ENCODE results near the gene HSP90AA1. TPM values are rescaled to one million over a fixed set of nuclear protein-coding genes. Genes with fewer than 3 reads are reported as not detected.
"Not testable (repeated sequence)": the region's sequence is repeated elsewhere in the genome, so short reads cannot be mapped to it uniquely, and the experiment has no call there.

Gene HSP90AA1
- total RNA-seq, 2 experiments from 2014 or later, result 466 to 472 TPM

- Mint-ChIP-seq H3K9me3 (no peaks in the 10 kb centered on the region), H3K4me3 (peak overlapping the region; percentile 85), H3K27me3 (no peaks in the 10 kb centered on the region), H3K36me3 (ENCODE audit: low read depth) (peaks cover 31% of the 10 kb centered on the region), H3K27ac (peak overlapping the region; percentile 77), H3K4me1 (peaks cover 46% of the 10 kb centered on the region)
- ChIA-PET CTCF (interaction anchor here (0.6 to 1.5 kb wide), 10 partner anchors 8 to 1713 kb away, joined by 3 to 4 read pairs (median 3); a partner anchor contains a TSS), POLR2A (interaction anchor here (0.6 to 2.1 kb wide), 9 partner anchors 9 to 381 kb away, joined by 3 to 16 read pairs (median 4); partner anchors contain the start of genes DYNC1H1 and MOK)
- peak; percentile 55 for DNase-seq
Measured at GRCh38 chr14:102088012-102088792, 1.4 kb upstream of the HSP90AA1 start.

GRCh38 chr14:102087762-102088011, 843 bp upstream of the HSP90AA1 start:
- no peaks in the 10 kb centered on the region for H3K9me3 Mint-ChIP-seq
- peaks cover 37% of the 10 kb centered on the region for H3K36me3 Mint-ChIP-seq (ENCODE audit: low read depth)
- H3K27ac Mint-ChIP-seq, result peak overlapping the region; percentile 77
- DNase-seq, result no peak
- H3K4me1 Mint-ChIP-seq, result peaks cover 51% of the 10 kb centered on the region
- peak overlapping the region; percentile 85 for H3K4me3 Mint-ChIP-seq
- CTCF ChIA-PET, result interaction anchor here (0.6 to 1.5 kb wide), 8 partner anchors 8 to 274 kb away, joined by 3 to 4 read pairs (median 3); no protein-coding TSS in a partner anchor
- POLR2A ChIA-PET, result interaction anchor here (0.6 to 2.1 kb wide), 9 partner anchors 9 to 381 kb away, joined by 3 to 16 read pairs (median 4); partner anchors contain the start of genes DYNC1H1 and MOK
- H3K27me3 Mint-ChIP-seq, result no peaks in the 10 kb centered on the region

GRCh38 chr14:102086709-102086971, 204 bp downstream of the HSP90AA1 start:
- Mint-ChIP-seq H3K36me3 (ENCODE audit: low read depth) (peaks cover 47% of the 10 kb centered on the region), H3K4me1 (peaks cover 60% of the 10 kb centered on the region), H3K4me3 (peak overlapping the region; percentile 78), H3K27me3 (no peaks in the 10 kb centered on the region), H3K27ac (peak overlapping the region; percentile 91), H3K9me3 (no peaks in the 10 kb centered on the region)
- ChIA-PET POLR2A (interaction anchor here (0.6 to 3.1 kb wide), 8 partner anchors 10 to 433 kb away, joined by 3 to 15 read pairs (median 5); partner anchors contain the start of genes DYNC1H1 and WDR20), CTCF (interaction anchor here (1.2 to 1.6 kb wide), 2 partner anchors 9 to 227 kb away, joined by 3 to 5 read pairs; no protein-coding TSS in a partner anchor)
- DNase-seq, result no peak

- peaks cover 52% of the 10 kb centered on the region for H3K36me3 Mint-ChIP-seq (ENCODE audit: low read depth)
- CTCF ChIA-PET, result interaction anchor here (1.2 to 1.6 kb wide), 2 partner anchors 10 to 228 kb away, joined by 3 to 5 read pairs; no protein-coding TSS in a partner anchor
Measured at GRCh38 chr14:102085948-102086708, 716 bp downstream of the HSP90AA1 start.

GRCh38 chr14:102085488-102085887, 1.4 kb downstream of the HSP90AA1 start:
- no peaks in the 10 kb centered on the region for H3K9me3 Mint-ChIP-seq
- peak overlapping the region; percentile 93 for H3K27ac Mint-ChIP-seq
- ChIA-PET CTCF (interaction anchor here (1.2 to 1.6 kb wide), 2 partner anchors 11 to 229 kb away, joined by 3 to 5 read pairs; no protein-coding TSS in a partner anchor), POLR2A (interaction anchor here (1.4 to 3.1 kb wide), 8 partner anchors 10 to 363 kb away, joined by 4 to 15 read pairs (median 8); partner anchors contain the start of genes DYNC1H1 and WDR20)
- H3K36me3 Mint-ChIP-seq (ENCODE audit: low read depth), result peaks cover 59% of the 10 kb centered on the region
- H3K27me3 Mint-ChIP-seq, result no peaks in the 10 kb centered on the region
- H3K4me3 Mint-ChIP-seq, result peak overlapping the region; percentile 97
- H3K4me1 Mint-ChIP-seq, result peaks cover 71% of the 10 kb centered on the region
- peak; percentile 23 for DNase-seq

More at GRCh38 chr14:102085948-102086708, 716 bp downstream of the HSP90AA1 start:
- peak overlapping the region; percentile 93 for H3K27ac Mint-ChIP-seq
- H3K4me3 Mint-ChIP-seq, result peak overlapping the region; percentile 97
- no peaks in the 10 kb centered on the region for H3K27me3 Mint-ChIP-seq
- peak; percentile 72 for DNase-seq
- POLR2A ChIA-PET, result interaction anchor here (0.6 to 3.1 kb wide), 10 partner anchors 10 to 433 kb away, joined by 3 to 15 read pairs (median 6); partner anchors contain the start of genes DYNC1H1 and WDR20
- peaks cover 65% of the 10 kb centered on the region for H3K4me1 Mint-ChIP-seq
- H3K9me3 Mint-ChIP-seq, result no peaks in the 10 kb centered on the region

GRCh38 chr14:102084931-102085330, 1.9 kb downstream of the HSP90AA1 start:
- Mint-ChIP-seq H3K4me1 (peaks cover 69% of the 10 kb centered on the region), H3K9me3 (no peaks in the 10 kb centered on the region), H3K27me3 (no peaks in the 10 kb centered on the region), H3K4me3 (peak overlapping the region; percentile 97), H3K27ac (peak overlapping the region; percentile 93), H3K36me3 (ENCODE audit: low read depth) (peaks cover 64% of the 10 kb centered on the region)
- DNase-seq, result no peak
- POLR2A ChIA-PET, result interaction anchor here (0.6 to 3.1 kb wide), 6 partner anchors 9 to 274 kb away, joined by 3 to 15 read pairs (median 10); partner anchors contain the start of gene DYNC1H1
- CTCF ChIA-PET, result interaction anchor here (0.5 to 1.6 kb wide), 4 partner anchors 34 to 229 kb away, joined by 3 to 5 read pairs (median 4); no protein-coding TSS in a partner anchor

GRCh38 chr14:102084522-102084921, 2.3 kb downstream of the HSP90AA1 start:
- peaks cover 68% of the 10 kb centered on the region for H3K36me3 Mint-ChIP-seq (ENCODE audit: low read depth)
- not testable (repeated sequence) for DNase-seq, H3K9me3 Mint-ChIP-seq, H3K27me3 Mint-ChIP-seq
- peak overlapping the region; percentile 97 for H3K4me3 Mint-ChIP-seq
- ChIA-PET POLR2A (interaction anchor here (0.6 to 3.1 kb wide), 6 partner anchors 9 to 273 kb away, joined by 3 to 15 read pairs (median 10); partner anchors contain the start of gene DYNC1H1), CTCF (interaction anchor here (0.5 to 1.4 kb wide), 3 partner anchors 34 to 117 kb away, joined by 3 to 4 read pairs (median 3); no protein-coding TSS in a partner anchor)
- peaks cover 67% of the 10 kb centered on the region for H3K4me1 Mint-ChIP-seq
- H3K27ac Mint-ChIP-seq, result peak overlapping the region; percentile 93

DNA sequence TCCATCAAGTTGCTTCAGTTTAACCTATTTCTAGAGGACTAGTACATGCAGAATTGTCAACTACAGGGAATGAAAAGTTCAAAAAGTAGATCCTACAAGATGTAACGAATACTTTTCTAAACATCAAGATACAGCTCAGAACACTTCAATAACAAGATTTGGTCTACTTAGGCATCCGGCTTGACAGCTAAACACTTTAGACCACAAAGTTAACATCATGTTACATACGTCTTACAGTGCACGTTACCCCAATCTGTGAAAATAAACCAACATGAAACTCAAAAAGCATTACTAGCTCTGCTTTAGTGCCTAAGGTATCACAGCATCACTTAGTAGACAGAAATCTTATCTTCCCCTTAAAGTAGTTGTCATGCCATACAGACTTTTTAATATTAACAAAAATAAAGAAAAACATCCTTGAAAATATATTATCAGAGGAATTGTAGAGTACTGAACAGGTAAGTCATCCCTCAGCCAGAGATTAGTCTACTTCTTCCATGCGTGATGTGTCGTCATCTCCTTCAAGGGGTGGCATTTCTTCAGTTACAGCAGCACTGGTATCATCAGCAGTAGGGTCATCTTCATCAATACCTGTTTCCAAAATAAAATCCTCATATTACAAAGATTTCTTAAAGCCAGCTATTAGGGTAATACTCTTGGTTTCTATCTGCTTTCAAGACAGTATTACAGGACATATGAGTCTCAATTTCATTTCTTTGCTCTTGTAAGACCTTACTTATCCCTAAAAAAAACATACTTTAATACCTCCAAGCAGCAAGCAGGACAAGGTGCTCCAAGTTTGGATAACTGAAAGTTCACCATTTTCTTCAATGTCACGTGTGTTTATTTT, 5.4 kb downstream of the HSP90AA1 start:
- DNase-seq, result no peak
- POLR2A ChIA-PET, result interaction anchor here (1.6 kb wide), 1 partner anchor 52 kb away, joined by 4 read pairs; no protein-coding TSS in a partner anchor
- H3K27ac Mint-ChIP-seq, result no peak overlapping the region
- H3K36me3 Mint-ChIP-seq (ENCODE audit: low read depth), result peaks cover 86% of the 10 kb centered on the region
- H3K27me3 Mint-ChIP-seq, result no peaks in the 10 kb centered on the region
- CTCF ChIA-PET, result interaction anchor here (0.7 to 1.5 kb wide), 3 partner anchors 9 to 122 kb away, joined by 3 read pairs; no protein-coding TSS in a partner anchor
- no peaks in the 10 kb centered on the region for H3K9me3 Mint-ChIP-seq
- H3K4me3 Mint-ChIP-seq, result no peak overlapping the region
- peaks cover 57% of the 10 kb centered on the region for H3K4me1 Mint-ChIP-seq

DNA sequence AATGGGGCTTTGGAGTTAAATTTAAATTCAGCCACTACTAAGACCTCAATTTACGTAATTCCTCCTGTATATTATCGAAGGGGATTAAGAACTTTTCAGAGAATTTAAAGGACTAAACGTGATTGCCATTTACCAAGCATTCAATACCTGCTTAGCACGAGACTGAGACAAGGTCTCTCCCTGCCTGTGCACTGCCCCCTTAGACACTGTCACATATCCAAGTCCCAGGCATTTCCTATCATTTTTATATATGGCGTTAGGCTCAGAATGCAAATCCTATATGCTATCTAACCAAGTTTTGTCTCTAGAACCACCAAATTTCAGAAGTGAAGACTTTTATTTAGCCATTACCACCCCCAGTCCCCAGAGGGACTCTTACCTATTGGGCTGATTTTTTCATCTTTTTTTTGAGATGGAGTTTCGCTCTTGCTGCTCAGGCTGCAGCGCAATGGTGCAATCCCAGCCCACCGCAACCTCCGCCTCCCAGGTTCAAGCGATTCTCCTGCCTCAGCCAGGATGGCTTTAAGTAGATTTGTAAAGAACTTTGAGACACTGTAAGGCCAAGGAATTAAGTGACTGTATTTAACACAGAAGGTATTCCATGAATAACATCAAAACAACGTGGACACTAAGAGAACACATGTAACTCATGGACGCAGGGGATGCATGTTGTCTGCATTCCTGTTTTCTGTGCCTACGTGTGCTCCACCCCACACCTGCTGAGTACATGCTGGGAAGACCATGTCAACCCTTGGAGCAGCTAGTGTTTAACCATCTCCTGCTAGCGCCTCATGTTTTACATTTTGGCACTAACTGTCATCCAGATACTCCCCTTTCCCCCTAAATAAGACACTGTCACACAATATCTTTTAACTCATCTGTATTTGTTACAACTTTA, 6.4 kb downstream of the HSP90AA1 start:
- no peak overlapping the region for H3K27ac Mint-ChIP-seq
- peaks cover 76% of the 10 kb centered on the region for H3K36me3 Mint-ChIP-seq (ENCODE audit: low read depth)
- ChIA-PET POLR2A (interaction anchor here (1.6 to 2.3 kb wide), 2 partner anchors 8 to 51 kb away, joined by 4 to 6 read pairs; no protein-coding TSS in a partner anchor), CTCF (interaction anchor here (1.0 to 1.5 kb wide), 2 partner anchors 16 to 121 kb away, joined by 3 read pairs; no protein-coding TSS in a partner anchor)
- H3K4me1 Mint-ChIP-seq, result peaks cover 51% of the 10 kb centered on the region
- no peak overlapping the region for H3K4me3 Mint-ChIP-seq
- no peak for DNase-seq
- H3K27me3 Mint-ChIP-seq, result no peaks in the 10 kb centered on the region
- no peaks in the 10 kb centered on the region for H3K9me3 Mint-ChIP-seq

GRCh38 chr14:102079700-102079979, 7.2 kb downstream of the HSP90AA1 start:
- no peak overlapping the region for H3K4me3 Mint-ChIP-seq
- peaks cover 69% of the 10 kb centered on the region for H3K36me3 Mint-ChIP-seq (ENCODE audit: low read depth)
- no peak overlapping the region for H3K27ac Mint-ChIP-seq
- CTCF ChIA-PET, result no interaction called here
- POLR2A ChIA-PET, result interaction anchor here (2.3 kb wide), 1 partner anchor 9 kb away, joined by 6 read pairs; no protein-coding TSS in a partner anchor
- H3K4me1 Mint-ChIP-seq, result peaks cover 43% of the 10 kb centered on the region
- DNase-seq, result no peak
- no peaks in the 10 kb centered on the region for H3K27me3 Mint-ChIP-seq
- no peaks in the 10 kb centered on the region for H3K9me3 Mint-ChIP-seq

Measured in activated CD4-positive, alpha-beta memory T cell treated with anti-CD3 and anti-CD28 coated beads, Interleukin-2, amount 10 ng/mL, durations not matched to agents 7 days and 5 days (primary cell).